HG03108 (cell line): ENCODE measurements around the gene AKIP1.
"Not testable (repeated sequence)": the region's sequence is repeated elsewhere in the genome, so short reads cannot be mapped to it uniquely, and the experiment has no call there.

Source experiments
- ATAC-seq: cut with Tn5 transposase; IDR thresholded peaks from one replicate; pipeline ENCODE4 v1.9.1; 2021; ENCODE audit warnings: moderate library complexity; ENCODE audit not compliant: unreplicated experiment

AKIP1 gene

DNA sequence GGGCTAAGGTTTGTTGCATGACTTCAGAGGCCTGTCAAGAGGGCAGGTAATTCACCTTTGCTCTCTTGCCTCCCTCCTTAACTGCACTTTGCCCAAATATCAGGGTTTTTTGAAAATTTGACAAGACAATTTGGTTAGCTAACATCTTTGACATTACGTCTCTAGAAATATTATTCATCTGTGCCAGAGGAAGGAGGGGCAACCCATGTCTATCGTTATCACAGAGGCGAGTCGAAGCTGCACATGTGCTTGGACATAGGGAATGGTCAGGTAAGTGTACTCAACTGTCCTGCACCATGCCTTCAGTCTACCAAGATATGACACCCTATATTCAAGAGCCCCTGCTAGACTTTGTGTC lies 3.7 kb downstream of the AKIP1 start:
- ATAC-seq, result no peak

DNA sequence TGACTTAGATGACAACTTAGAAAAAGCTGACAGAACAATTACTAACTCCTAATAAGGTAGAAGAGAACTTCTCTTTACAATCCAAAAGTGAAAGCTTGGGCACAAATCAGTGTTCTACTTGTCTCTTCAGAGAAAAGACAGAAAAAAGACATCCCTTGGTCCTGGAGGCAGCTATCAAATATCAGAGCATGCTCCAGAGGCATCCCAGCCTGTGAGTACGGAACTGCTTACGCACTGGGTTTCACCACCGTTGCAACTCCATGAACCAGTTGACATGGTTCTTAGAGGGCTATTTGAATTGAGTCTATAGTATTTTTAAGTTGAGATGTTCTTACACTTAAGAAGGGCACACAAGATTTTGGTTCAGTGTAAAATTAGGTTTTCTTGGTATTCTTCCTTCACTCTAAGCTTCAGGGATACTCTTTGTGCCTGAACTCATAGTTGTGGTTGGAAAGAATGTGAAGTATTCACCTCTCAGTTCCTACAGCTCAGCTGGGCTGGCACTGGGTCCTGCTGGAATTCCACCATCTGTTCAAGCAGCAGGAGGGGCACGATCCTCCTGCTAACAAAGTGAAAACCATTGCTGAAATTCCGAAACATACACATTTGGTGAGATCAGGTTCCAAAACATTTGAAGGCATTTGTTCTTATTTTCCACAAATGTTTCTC lies 6.3 kb downstream of the AKIP1 start:
- no peak for ATAC-seq

DNA sequence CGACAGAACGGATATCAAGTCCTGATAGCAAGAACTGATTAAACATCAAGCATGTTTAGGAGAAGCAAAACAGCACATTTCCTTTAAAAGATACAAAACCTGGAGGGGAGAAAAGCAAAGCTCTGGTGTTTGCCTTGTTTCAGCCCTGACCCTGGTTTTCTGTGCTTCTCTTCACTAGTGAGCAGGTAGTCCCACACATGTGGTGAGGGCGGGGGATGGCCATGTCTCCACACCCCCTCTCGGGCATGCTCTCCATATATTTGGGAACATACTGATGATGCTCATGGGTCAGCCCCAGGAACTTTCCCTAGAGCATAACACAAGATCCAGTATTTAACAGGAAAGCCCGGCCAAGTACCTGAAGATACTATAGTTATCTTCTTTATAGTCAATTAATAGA lies 11.7 kb downstream of the AKIP1 start:
- no peak for ATAC-seq

DNA sequence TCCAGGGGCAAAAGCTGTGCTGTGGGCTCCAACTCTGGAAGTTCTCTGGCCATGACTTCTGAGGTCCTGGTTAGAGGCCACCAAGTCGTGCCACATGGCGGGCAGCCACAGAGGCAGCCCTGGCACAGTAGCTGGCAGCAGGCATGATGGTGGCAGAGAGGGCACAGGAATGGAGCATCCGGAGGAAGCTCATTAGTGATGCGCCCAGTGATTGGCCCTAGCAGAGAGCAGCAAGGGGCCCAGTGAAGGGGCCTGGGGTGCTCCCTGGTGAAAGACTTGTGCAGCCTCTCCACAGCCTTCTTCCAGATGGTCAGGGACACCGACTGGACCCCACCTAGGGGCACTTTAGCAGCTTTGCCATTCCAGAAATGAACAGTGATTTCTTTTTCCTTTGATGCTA lies 14.7 kb downstream of the AKIP1 start:
- ATAC-seq, result no peak

DNA sequence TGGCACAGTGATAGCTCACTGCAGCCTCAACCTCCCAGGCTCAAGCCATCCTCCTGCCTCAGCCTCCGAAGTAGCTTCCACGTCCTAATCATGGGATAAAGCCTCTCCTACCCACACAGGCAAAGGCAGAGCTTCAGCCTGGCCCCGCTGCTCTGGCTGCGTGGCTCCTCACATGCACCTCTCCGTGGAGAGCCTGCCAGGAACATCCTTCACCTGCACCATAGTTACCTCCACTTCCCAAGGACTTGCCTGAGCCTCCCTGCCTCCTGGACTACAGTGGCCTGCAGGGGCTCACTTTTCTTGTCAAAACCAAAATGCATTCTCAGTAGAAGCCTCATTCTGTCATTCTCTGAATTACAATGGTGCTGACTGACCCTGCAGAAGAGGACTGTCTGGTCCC lies 15.2 kb downstream of the AKIP1 start:
- no peak for ATAC-seq

DNA sequence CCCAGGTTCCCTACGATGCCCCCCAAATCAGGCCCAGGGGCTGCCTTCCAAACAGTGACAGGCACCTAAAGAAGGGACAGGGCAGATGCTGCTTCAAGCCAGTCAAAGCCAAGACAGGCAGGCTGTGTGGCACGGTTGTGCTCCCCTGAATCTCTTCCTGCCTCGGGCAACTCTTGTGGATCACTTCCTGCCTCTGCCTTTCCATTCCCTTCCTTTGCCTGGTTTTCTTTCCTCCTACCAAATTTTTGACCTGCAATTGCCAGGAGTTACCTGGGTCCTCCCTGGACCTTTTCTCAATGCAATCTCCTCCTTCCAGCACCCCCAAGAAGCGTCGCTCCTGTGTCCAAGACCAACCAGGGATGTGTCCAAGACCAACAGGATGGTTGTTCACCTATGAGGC lies 16.2 kb downstream of the AKIP1 start:
- no peak for ATAC-seq

DNA sequence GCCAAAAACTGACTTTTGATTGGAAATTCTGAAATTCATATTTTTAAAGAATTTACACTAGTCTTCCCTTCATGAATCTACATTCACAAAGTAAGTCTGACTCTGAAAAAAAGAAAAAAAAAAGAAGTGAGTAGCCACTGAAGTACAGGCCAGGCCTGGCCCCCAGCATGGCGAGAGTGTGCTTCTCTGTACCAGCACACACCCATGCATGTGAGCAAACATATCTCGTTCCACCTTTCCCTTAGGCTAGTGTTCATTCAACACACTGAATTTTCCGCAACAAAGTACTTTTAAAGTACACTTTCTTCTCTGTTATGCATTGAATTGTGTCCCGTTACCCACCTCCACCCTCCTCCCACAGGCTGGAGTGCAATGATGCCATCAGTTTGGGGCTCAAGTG lies 17.2 kb downstream of the AKIP1 start:
- no peak for ATAC-seq

DNA sequence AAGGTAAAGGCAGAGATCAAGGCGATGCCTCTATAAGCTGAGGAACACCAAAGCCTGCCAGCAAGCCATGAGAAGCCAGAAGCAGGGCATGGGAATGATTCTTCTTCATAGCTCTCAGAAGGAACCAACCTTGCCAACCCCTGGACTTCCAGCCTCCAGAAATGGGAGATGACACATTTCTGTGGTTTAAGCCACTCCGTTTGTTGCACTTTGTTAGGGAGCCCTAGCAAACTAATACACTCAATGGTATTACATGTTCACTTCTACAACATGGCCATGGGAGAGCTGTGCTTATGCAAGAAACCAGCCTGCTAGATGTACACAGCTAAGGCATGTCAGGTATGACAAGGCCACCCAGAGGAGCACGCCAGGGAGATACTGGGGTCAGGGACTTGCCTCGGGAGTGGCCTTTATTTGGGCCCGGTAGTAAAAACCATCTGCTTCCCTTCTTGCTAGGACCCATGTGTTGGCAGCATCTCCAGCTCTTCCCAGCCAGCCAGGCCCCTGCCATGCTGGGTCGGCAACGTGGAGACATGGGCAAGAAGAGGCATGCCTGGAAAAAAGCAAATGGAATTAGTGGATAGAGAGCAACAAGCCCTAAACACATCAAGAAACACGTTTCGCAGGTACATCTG lies 18.1 kb downstream of the AKIP1 start:
- ATAC-seq, result no peak

DNA sequence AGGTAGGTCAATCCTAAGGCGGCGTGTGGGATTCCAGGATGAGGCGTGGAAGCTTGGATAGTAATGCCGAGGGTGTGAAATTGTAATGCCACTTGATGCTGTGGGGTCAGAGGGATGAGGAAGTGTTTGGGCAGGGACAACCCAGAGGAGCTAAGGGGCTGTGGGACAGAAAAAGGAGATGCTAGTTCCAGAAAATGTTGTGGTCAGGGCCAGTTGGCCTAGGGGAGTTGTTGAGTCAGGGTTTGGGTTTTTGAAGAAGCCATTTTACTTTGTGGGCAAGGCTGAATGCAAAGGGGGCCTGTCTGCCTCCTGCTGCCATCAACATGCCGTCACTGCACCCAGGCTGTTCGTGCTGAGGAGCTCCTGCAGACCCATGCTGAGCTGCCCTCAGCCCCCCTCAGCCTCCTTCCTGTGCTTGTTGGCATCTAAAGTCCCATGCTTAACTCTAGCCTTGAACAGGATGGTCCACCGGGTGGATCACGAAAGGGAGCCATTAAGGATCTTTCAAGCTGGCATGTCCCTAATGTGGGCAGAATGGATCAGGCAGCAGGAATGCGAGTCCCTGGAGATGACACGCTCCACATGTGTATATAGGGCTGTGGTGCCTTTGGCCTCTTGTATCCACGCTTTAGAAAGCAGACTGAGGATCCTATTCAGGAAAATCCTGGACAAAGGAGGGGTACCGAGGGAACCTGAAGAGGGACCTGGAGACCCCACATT lies 19.6 kb downstream of the AKIP1 start:
- no peak for ATAC-seq

DNA sequence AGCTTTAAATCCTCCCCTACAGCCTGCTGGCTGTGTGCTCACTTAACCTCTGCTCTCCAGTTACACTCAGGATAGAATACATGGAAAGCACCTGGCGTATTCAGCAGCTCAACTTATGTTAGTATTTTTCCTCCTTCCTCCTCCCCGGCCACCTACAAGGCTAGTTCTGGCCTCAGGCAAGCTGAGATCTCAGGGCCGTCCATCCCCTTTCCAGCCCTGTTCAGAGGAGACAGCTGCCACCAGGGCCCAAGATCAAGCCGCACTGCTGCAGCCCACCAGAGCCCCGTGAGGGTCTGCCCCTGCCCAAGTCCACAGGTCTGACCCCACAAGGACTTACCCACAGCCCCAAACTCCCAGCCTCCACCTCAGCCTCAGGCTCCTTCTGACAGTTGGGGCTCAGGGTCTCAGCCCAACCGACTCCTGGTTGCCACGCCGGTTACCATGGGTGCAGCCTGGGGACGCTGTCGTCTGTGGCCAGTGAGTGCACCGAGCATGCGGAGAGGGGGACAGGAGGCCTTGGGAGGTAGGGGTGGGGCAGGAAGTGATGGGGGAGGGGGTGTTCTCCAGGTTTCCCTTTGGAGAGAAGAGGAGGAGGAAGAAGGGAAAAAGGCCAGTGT lies 21.7 kb downstream of the AKIP1 start, which contains the start of gene C11orf16:
TSS of gene C11orf16 (minus strand) at position 384 of the 617 bp plus-strand sequence. CDS start 639 bp downstream, outside the sequence.
- ATAC-seq, result no peak

DNA sequence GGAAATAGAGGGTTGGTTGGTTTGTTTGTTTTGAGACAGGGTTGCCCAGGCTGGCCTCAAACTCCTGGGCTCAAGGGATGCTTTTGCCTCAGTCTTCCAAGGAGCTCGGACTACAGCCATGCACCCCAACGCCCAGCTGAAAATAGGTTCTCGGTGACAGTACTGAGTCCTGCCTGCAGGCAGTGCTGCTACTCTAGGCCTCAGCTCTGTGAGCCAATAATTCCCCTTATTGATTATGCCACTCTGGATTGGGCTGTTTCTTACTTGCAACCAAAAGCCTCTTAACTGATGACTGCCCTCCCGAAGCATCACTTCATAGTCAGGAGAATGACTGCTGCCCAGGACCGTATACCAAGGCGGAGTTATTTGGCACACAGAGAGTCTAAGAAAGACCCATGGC lies 22.9 kb downstream of the AKIP1 start:
- no peak for ATAC-seq

DNA sequence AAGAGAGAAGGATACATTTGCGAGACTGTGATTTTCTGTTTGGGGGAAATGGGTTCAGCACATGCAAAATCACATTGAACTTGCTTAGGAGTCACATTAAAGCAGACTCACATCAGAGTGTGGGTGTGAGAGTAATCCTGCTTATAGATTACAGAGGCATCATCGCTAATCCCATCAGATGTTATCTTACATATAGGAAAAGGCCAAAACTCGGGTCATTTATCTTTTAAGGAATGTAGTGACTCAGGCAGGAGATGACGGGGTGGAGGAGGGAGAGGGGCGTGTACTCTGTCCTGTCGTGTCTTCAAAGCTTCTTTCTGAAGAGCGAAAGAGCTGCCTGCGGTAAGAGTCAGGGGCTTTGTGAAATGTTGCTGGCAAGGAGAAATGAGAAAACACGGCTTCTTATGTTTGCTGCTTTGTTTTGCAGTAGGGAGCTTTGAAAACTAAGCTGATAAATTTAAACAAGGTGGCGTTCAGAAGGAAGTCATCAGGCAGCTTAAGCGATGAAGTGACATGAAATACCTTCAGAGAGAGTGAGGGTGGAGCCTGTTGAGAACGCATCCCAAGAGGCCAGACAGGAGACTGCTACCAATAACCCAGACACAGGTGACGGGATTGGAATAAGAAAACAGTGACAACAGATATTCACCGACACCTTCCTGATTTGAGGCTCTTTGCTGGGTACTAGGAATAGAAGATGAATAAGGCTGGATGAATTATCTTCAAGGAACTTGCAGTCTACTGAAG lies 23.9 kb downstream of the AKIP1 start:
- no peak for ATAC-seq

DNA sequence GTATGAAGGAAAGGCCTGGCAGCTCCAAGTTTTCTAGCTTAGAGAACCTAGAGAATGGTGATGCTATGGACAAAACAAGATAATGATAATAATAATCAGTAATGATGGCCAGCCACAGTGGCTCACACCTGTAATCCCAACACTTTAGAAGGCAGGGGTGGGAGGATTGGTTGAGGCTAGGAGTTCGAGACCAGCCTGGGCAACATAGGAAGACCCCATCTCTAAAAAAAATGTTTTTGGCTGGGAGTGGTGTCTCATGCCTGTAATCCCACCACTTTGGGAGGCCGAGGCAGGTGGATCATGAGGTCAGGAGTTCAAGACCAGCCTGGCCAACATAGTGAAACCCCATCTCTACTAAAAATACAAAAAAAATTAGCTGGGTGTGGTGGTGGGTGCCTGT lies 24.8 kb downstream of the AKIP1 start:
- not testable (repeated sequence) for ATAC-seq

DNA sequence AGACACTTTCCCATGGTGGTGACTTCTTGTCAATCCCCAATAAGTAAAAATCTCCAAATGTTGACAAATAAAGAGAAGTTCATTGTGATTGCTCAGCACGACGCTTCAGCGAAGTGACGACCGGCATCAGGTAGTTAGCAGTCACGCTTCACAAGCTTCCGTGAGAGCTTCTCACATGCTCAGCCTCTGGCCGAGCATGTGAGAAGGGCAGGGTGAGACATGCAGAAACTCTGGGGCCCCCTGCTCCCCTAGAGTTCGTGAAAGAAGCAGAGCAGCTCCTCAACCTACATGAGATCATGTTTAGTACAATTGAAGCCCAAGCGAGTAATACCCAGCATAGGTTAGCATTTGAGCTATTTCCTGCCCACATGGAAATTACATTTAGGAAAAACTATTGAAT lies 26.2 kb downstream of the AKIP1 start:
- ATAC-seq, result no peak

DNA sequence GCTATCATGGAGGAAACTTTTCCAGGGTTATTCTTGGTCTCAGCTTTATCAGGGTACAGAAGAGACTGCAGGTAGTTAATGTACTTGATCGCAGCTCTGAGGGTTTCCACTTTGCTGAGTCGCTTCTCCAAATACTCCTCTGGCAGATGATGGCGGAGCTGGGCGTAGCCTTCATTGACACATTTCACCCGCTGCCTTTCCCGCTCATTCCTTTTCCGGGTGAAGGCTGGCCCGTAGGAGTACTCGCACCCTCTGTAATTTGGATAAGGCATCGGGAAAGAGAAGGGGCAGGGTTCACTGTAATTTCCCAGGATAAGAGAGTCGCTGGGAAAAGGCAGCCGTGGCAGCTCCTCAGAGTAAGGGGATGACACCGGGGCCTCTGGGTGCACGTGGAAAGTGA lies 26.7 kb downstream of the AKIP1 start:
- no peak for ATAC-seq

DNA sequence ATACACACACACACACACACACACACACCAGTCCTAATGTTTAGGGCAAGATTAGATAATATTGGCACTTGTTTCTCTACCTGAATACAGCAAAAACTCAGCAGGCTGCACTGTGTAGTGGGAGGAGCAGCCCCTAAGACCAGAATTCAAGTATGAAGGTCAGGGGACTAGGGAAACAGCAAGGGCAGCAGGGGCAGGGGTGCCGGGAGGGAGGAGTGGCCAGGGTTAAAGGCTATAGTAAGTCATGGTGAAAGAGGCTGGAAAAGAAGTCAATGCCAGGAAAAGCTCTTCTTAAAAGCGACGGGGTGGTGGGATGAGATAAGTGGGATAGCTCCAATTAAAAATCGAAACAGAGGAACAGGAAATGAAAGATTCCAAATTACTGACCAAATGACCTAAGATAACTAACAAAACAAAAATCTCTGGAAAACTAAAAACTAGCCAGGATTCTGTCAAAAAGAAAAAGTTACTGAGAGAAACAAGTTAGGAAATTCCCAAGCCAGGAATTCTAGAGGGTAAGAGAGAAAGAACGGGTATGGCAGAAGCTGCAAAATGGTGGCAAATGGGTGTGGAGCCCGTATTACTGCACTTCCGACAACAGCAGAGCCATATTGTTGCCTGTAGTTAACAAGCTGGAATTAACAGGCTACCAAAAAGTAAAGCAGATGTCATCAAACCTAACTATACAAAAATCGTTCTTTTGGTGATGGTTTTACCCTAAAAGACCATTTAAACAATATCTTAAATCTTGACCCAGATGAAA lies 30.5 kb downstream of the AKIP1 start:
- no peak for ATAC-seq

DNA sequence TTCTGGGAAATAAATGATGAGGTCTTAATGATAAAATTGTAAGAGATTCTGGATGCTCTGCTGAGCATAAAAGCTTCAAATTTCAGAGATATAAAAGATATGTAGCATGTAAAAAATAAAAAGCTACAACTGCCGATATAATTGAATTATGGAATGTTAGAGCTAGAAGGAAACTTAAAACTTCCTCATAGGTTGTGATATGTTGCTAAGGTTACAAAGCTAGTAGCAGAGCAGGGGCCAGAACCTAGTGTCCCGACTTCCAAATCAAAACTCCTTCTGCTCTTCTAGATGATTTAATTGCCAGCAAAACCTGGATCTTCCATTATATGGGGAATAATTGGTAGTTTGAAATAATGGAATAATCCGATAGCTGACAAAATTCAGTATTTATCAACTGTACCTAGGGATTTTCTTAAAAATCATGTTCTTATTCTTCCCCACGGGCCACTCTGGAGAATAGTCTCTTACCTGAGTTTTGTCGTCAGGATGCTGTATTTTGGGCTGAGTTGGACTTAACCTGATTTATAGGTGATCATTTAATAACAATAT lies 31.6 kb downstream of the AKIP1 start, which contains the start of gene ASCL3:
TSS of gene ASCL3 (minus strand) at position 499 of the 549 bp plus-strand sequence. CDS start 4,855 bp downstream, outside the sequence.
- no peak for ATAC-seq

DNA sequence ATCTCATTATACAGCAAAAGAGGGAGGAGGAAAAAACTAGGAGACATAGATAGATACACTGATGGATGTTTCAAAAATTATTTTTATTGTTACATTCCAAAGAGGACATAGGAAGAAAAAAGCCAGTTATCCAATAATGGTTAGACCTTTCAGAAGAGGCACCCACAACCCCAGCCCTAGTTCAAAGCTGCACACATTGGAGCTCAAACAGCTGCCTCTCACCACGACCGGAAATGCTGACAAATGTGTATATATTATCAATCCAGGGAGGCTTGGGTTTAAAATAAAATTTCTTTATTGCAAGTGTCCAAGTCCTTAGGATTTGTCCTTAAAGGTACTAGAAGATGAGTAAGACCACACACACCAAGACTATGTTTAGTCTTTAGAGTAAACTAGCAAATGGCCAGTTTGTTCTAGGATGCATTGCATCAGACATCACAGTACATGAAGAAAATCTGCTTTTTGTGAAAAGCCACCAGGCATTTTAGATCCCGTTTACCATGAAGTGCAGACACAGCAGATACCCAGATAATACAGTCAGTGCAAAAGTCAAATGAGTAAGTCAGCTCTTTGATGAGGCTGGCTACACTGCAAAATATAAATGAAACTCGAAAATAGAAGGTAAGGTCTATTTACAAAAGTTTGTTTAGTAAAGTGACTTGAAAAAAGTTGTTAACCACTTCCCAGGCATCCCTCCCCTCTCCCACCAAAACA lies 36.4 kb downstream of the AKIP1 start:
- no peak for ATAC-seq

DNA sequence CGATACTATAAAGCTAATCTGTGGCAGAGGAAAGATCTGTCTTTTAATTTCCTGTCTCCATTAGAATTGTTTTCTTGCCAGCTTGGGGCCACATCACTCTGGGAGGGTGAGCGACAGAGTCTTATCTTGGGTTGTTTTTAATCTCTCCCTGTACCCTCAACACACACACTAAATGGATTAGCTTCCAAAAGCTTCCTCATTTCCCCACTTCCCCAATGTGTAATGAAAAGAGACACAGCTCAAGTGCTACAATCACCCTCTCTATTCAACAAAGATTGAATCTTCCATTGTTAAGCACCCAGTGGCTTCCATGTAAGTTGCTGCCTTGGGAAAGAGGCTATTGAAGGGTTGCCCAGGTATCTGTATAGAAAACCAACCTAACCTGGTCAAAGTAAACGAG lies 37.9 kb downstream of the AKIP1 start:
- ATAC-seq, result no peak
